ENCODE data around the gene TTC13.
"Not testable (repeated sequence)": the region's sequence is repeated elsewhere in the genome, so short reads cannot be mapped to it uniquely, and the experiment has no call there.

The TTC13 gene, protein sequence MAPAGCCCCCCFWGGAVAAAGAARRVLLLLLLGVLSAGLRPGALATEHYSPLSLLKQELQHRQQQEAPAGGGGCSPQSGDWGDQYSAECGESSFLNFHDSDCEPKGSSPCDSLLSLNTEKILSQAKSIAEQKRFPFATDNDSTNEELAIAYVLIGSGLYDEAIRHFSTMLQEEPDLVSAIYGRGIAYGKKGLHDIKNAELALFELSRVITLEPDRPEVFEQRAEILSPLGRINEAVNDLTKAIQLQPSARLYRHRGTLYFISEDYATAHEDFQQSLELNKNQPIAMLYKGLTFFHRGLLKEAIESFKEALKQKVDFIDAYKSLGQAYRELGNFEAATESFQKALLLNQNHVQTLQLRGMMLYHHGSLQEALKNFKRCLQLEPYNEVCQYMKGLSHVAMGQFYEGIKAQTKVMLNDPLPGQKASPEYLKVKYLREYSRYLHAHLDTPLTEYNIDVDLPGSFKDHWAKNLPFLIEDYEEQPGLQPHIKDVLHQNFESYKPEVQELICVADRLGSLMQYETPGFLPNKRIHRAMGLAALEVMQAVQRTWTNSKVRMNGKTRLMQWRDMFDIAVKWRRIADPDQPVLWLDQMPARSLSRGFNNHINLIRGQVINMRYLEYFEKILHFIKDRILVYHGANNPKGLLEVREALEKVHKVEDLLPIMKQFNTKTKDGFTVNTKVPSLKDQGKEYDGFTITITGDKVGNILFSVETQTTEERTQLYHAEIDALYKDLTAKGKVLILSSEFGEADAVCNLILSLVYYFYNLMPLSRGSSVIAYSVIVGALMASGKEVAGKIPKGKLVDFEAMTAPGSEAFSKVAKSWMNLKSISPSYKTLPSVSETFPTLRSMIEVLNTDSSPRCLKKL

DNA sequence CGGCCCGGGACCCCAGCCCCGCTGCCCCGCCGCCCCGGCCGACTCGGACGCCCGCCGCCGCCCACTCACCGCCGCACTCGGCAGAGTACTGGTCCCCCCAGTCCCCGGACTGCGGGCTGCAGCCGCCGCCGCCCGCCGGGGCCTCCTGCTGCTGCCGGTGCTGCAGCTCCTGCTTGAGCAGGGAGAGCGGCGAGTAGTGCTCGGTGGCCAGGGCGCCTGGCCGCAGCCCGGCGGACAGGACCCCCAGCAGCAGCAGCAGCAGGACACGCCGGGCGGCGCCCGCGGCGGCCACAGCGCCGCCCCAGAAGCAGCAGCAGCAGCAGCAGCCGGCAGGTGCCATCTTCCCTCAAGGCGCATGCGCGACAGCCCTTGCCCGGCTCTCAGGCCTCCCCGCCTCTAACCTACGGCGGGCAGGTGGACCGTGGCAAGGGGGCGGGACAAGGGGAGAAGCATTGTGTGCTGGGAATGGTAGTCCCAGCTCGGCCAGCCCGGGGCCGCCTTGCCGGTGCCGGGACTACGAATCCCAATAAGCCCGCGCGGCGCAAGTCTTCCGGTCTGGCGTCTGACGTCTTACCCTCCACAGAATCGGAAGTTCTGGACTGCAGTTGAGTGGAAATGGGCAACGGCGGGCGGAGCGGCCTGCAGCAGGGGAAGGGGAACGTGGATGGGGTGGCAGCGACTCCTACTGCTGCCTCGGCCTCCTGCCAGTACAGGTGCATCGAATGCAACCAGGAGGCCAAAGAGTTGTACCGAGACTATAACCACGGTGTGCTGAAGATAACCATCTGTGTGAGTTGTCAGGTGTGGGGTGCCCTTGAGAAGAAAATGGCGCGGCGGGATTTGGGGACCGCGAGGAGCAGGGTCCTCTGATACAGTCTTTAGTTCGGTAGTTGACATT lies at the start of gene TTC13, which contains the start of gene ARV1:
Gene TTC13 (minus strand): TSS at position 371 of the 898 bp plus-strand sequence. CDS start 31 bp downstream, at position 340.
Gene ARV1 (plus strand): TSS at position 604 of the 898 bp plus-strand sequence. CDS start 12 bp downstream, at position 616.
- Histone ChIP-seq H3K36me3 (ENCODE audit: insufficient read depth, low read length) (peaks cover 26% of the 10 kb centered on the region), H3K4me3 (peak within 1 kb of the TSS; percentile 95), H3K9me3 (ENCODE audit: low read depth, low read length) (no peaks in the 10 kb centered on the region), H3K9ac (ENCODE audit: insufficient read length) (peak within 1 kb of the TSS; percentile 82), H3K27ac (no peak within 1 kb of the TSS)
- TF ChIP-seq POLR2AphosphoS5 (IDR thresholded peaks at IDR 0.05; ENCODE audit: borderline replicate concordance, low read depth, low read length) (peak; percentile 89), EZH2 (IDR thresholded peaks at IDR 0.05) (no peak), FOXP2 (optimal IDR thresholded peaks at IDR 0.05; ENCODE audit: control extremely low read depth, extremely low read length, insufficient read depth) (no peak)
- DNase-seq (ENCODE audit: low read depth, low spot score) = peak; percentile 59

DNA sequence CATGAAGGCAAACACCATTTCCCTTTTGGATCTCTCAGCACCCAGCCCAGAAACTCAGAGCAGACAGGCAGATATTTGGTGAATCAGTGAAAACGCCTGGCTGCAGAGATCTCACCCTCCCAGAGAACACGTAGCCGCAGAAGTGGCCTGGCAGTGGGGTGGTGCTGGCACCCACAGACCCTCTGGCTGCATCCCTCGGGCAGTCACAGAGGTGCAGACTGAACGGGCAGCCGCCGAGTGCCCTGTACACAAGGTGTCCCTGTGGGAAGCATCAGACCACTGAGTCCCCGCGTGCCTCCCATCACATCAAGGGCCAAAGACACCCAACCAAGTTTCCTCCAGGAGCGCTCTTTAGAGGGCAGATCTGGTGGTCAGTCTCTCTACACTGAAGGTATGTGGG lies 49.3 kb upstream of the TTC13 start:
- H3K9ac ChIP-seq (ENCODE audit: insufficient read length) = no peak overlapping the region
- no peak overlapping the region for H3K27ac ChIP-seq
- TF ChIP-seq FOXP2 (optimal IDR thresholded peaks at IDR 0.05; ENCODE audit: control extremely low read depth, extremely low read length, insufficient read depth) = no peak
- TF ChIP-seq EZH2 (IDR thresholded peaks at IDR 0.05) = no peak
- TF ChIP-seq POLR2AphosphoS5 (IDR thresholded peaks at IDR 0.05; ENCODE audit: borderline replicate concordance, low read depth, low read length) = 0 out of 2 replicates have a peak, but pooled peaks have one; percentile 4
- no peaks in the 10 kb centered on the region for H3K9me3 ChIP-seq (ENCODE audit: low read depth, low read length)
- no peaks in the 10 kb centered on the region for H3K36me3 ChIP-seq (ENCODE audit: insufficient read depth, low read length)
- H3K4me3 ChIP-seq = no peak overlapping the region
- no peak for DNase-seq (ENCODE audit: low read depth, low spot score)

DNA sequence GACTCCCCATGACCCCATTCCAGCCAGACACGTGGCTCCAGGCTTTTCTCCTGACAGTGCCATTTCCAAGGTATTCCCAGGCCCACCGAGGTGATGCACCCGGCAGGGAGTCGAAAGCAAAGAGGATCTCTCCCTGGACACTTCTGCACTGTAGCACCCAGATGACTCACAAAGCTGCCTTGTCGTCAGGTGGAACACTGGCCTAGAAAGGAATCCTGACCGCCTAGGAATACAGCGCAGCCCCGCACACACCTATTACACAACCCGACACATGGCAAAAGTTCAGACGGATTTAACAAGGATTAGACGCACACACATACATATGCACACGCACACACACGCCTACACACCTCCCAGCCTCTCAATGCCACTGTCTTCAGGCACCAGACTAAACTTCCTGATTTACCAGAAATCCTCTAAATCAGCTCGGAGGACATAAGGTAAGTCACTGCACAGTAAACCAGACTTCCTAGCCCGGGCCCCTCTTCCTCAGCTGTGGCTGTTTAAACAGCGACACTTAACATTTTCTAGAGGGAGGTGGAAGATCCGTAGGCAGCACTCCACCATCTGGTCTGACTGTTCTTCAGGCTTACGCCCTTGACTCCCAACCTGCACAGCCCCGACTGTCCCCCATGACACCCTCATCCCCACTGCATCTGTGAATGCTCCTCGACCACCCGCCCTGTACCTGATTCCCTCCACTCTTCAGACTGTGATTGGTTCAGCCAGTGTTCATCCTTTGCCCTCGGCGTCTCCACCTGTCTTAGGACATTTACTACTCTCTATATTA lies 48.7 kb upstream of the TTC13 start:
- no peak overlapping the region for H3K4me3 ChIP-seq
- H3K9ac ChIP-seq (ENCODE audit: insufficient read length) = no peak overlapping the region
- no peaks in the 10 kb centered on the region for H3K9me3 ChIP-seq (ENCODE audit: low read depth, low read length)
- no peaks in the 10 kb centered on the region for H3K36me3 ChIP-seq (ENCODE audit: insufficient read depth, low read length)
- no peak for TF ChIP-seq EZH2 (IDR thresholded peaks at IDR 0.05)
- no peak for TF ChIP-seq FOXP2 (optimal IDR thresholded peaks at IDR 0.05; ENCODE audit: control extremely low read depth, extremely low read length, insufficient read depth)
- TF ChIP-seq POLR2AphosphoS5 (IDR thresholded peaks at IDR 0.05; ENCODE audit: borderline replicate concordance, low read depth, low read length) = no peak
- H3K27ac ChIP-seq = no peak overlapping the region
- no peak for DNase-seq (ENCODE audit: low read depth, low spot score)

DNA sequence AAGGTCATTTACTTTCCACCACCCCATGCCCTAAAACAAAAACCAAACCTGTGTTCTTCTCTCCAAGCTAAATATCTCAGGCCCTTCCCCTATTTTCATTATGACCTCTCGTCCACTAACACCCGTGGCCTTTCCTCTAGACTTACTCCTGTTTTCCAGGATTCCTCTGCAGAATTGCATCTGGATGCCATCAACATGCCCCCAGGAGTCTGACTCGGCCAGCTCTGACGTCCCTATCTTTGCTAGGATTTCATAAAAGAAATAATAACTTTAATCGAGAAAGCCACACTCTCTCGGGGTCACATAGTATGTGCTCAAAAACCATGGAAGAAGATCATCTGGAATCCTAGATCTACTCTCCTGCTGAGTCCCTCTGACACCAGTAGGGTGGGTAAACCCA lies 47.9 kb upstream of the TTC13 start:
- H3K9ac ChIP-seq (ENCODE audit: insufficient read length) = no peak overlapping the region
- no peaks in the 10 kb centered on the region for H3K9me3 ChIP-seq (ENCODE audit: low read depth, low read length)
- DNase-seq (ENCODE audit: low read depth, low spot score) = no peak
- H3K4me3 ChIP-seq = no peak overlapping the region
- no peaks in the 10 kb centered on the region for H3K36me3 ChIP-seq (ENCODE audit: insufficient read depth, low read length)
- no peak overlapping the region for H3K27ac ChIP-seq
- TF ChIP-seq POLR2AphosphoS5 (IDR thresholded peaks at IDR 0.05; ENCODE audit: borderline replicate concordance, low read depth, low read length) (no peak), FOXP2 (optimal IDR thresholded peaks at IDR 0.05; ENCODE audit: control extremely low read depth, extremely low read length, insufficient read depth) (no peak), EZH2 (IDR thresholded peaks at IDR 0.05) (no peak)

DNA sequence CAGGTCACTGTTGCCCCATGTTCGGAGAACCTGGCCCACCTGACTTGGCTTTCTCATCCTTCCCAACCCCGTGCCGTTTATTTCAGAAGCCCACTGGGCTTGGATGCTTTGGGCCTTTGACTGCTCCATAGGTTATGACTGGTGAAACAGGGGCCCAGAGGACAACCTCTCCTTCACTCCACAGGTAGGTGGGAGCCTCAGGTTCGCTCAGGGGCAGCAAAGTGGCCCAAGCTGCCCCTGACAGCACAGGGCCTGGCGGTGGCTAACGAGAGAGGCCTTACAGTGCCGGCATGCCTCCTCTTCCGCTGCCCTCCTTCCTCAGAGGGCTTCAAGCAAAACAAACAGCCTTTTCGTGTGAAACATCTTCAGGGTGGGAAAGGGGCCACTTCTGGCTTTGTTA lies 44.5 kb upstream of the TTC13 start:
- no peak overlapping the region for H3K9ac ChIP-seq (ENCODE audit: insufficient read length)
- H3K36me3 ChIP-seq (ENCODE audit: insufficient read depth, low read length) = no peaks in the 10 kb centered on the region; the same call in 1 of the 2 replicates
- H3K4me3 ChIP-seq = no peak overlapping the region
- TF ChIP-seq POLR2AphosphoS5 (IDR thresholded peaks at IDR 0.05; ENCODE audit: borderline replicate concordance, low read depth, low read length) = no peak
- TF ChIP-seq EZH2 (IDR thresholded peaks at IDR 0.05) = no peak
- no peaks in the 10 kb centered on the region for H3K9me3 ChIP-seq (ENCODE audit: low read depth, low read length)
- H3K27ac ChIP-seq = no peak overlapping the region
- DNase-seq (ENCODE audit: low read depth, low spot score) = no peak

DNA sequence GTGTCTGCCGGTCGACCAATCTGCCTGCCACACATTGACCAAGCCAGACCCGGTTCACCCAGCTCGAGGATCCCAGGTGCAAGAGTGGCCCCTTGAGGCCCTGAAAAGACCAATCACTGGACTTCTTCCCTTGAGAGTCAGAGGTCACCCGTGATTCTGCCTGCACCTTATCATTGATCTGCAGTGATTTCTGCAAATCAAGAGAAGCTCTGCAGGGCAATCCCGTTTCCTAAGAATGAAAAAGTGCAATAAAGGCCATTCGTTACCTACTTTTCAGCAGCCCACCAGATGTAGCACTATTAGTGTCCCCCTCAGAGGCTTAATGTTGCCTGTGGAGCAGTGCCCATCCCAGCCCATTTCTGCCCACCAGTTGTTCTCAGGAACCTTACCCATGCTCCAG lies 43.9 kb upstream of the TTC13 start:
- H3K27ac ChIP-seq; H3K36me3 ChIP-seq (ENCODE audit: insufficient read depth, low read length); H3K9ac ChIP-seq (ENCODE audit: insufficient read length); H3K9me3 ChIP-seq (ENCODE audit: low read depth, low read length); DNase-seq (ENCODE audit: low read depth, low spot score); H3K4me3 ChIP-seq: not testable (repeated sequence)

DNA sequence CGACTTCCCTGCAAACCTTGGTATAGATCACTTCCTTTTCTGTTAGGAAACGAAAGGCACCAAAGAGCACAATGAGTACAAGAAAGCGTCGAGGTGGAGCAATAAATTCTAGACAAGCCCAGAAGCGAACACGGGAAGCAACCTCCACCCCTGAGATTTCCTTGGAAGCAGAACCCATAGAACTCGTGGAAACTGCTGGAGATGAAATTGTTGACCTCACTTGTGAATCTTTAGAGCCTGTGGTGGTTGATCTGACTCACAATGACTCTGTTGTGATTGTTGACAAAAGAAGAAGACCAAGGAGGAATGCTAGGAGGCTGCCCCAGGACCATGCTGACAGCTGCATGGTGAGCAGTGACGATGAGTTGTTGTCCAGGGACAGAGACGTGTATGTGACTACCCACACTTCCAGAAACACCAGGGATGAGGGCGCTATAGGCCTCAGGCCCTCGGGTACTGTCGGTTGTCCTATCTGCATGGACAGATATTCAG lies 42.9 kb upstream of the TTC13 start:
- no peaks in the 10 kb centered on the region; the same call in 1 of the 2 replicates for H3K36me3 ChIP-seq (ENCODE audit: insufficient read depth, low read length)
- no peak for DNase-seq (ENCODE audit: low read depth, low spot score)
- H3K4me3 ChIP-seq = no peak overlapping the region
- no peak overlapping the region for H3K9ac ChIP-seq (ENCODE audit: insufficient read length)
- no peaks in the 10 kb centered on the region for H3K9me3 ChIP-seq (ENCODE audit: low read depth, low read length)
- H3K27ac ChIP-seq = no peak overlapping the region
- TF ChIP-seq FOXP2 (optimal IDR thresholded peaks at IDR 0.05; ENCODE audit: control extremely low read depth, extremely low read length, insufficient read depth) (no peak), POLR2AphosphoS5 (IDR thresholded peaks at IDR 0.05; ENCODE audit: borderline replicate concordance, low read depth, low read length) (no peak), EZH2 (IDR thresholded peaks at IDR 0.05) (no peak)

Data from SK-N-MC (cell line).